Germinal center (tissue), 1 donor: ENCODE results near the gene PDIA6.
"Not testable (repeated sequence)": the region's sequence is repeated elsewhere in the genome, so short reads cannot be mapped to it uniquely, and the experiment has no call there.

Experiments used
- DNase-seq: peaks from one replicate; pipeline ENCODE4 v3.0.0; 2012; ENCODE audit warnings: mixed read lengths, low spot score

PDIA6 gene

DNA sequence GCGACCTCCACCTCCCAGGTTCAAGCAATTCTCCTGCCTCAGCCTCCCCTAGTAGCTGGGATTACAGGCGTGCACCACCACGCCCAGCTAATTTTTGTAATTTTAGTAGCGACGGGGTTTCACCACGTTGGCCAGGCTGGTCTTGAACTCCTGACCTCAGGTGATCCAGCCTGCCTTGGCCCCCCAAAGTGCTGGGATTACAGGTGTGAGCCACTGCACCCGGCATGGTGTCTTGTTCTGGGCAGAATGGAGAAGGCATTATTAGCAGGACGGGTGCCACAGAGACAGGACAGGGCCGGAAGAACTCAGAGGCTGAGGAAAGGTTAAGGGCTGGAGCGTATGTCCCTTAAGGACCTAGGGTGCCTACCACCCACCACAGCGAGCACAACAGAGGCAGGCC is 31.8 kb downstream of the PDIA6 start:
- not testable (repeated sequence) for DNase-seq

DNA sequence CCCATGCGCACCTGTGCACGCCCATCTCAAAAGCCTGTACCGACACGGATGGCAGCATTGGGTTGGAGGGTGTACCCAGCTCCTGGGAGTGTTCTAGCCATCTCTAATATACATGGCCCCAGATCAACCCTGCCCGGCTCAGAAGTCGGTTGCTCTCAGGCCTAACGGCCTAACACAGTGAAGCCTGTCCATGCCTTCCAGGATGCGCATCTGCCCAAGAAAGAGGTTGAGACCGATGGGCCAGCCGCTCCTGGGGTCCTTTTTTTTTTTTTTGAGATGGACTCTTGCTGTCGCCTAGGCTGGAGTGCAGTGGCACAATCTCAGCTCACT is 32.1 kb downstream of the PDIA6 start:
- DNase-seq = no peak

DNA sequence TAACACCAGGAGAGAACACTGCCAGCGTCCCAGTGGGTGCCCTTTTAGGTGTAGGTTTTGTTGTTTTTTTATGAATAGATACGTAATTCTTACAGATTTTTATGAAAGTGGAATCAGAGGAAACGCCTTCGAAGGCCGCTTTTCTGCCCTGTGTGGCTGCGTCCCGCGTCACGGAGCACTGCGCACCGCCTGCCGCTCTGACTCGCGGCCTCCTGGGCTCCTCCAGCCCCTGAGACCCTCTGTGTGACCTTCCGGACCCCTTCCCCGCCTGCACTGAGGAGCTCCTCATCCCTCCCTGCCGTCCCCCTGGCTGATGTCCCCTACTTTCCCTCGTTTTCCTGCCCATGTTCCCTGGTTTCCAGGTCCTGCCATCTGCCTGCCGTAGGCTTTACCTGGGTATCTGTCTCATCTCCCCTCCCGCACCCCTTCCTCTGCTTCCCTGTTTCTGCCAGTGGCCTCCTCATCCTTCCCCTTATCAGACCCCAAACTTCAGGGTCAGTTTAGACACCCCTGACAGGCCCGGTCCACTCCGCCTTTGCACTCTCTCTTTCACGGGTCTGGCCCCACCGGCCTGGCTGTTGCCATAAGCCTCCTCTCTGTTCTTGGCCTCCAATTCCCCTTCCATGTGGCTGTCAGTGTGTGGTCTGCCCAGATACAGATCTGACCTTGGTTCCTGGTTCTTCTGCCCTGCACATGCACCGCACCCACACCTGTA is 32.7 kb downstream of the PDIA6 start:
- DNase-seq = no peak

DNA sequence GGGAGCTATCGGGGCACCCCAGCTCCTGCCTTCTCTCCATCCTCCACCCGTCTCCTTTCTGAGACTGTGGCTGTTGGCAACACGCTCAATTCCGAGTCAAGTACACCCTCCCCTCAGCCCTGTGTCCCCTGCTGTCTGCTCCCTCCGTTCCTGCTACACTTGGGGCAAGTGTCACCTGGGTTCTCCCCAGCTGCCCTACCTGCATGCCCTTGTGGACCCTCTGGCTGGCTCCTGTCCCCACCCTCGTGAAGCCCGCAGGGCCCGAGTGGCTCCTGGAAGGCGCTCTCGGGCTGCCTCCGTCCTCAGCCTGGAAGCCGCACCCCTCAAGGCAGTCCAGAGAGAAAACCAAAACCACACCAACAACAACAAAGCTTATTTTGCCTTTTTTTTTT is 33.9 kb downstream of the PDIA6 start:
- DNase-seq = no peak

DNA sequence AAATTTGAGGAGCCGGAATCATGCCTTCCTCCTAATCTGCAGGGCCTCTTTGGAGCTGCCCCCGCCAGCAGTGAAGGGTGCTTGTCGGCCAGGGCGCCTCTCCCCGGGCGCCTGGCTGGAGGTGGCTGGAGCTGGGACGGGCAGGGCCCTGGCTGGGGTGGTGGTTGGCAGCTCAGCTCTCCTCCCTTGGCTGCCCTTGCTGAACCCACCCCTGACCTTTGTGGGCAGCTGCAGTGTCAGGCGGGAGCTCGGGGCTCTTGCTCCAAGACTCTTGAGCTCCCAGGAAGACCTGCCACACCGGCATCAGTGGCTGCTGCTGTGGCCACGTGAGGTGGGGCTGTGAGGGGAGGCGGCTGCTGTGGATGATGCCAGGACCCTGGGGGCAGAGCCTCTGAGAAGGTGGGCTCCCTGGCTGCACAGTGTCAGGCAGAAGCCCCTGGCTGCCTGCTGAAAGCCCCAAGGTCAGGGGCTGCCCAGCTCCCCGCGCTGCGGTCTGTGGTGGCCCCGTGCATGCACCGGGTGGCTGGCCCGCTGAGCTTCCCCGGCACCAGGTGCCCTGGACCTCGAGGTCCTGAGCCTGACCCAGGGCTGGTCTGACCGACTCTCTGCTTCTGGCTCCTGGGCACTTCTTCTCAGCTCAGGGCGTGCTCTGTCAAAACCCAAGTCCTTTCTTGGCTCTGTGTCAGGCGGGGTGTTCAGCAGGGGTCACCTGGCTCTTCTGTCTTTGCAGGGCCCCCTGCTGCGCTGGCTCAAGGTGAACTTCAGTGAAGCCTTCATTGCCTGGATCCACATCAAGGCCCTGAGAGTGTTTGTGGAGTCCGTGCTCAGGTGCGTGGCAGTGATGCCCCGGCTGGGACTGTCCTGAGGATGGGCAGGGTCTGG is 34.5 kb downstream of the PDIA6 start:
- no peak for DNase-seq

DNA sequence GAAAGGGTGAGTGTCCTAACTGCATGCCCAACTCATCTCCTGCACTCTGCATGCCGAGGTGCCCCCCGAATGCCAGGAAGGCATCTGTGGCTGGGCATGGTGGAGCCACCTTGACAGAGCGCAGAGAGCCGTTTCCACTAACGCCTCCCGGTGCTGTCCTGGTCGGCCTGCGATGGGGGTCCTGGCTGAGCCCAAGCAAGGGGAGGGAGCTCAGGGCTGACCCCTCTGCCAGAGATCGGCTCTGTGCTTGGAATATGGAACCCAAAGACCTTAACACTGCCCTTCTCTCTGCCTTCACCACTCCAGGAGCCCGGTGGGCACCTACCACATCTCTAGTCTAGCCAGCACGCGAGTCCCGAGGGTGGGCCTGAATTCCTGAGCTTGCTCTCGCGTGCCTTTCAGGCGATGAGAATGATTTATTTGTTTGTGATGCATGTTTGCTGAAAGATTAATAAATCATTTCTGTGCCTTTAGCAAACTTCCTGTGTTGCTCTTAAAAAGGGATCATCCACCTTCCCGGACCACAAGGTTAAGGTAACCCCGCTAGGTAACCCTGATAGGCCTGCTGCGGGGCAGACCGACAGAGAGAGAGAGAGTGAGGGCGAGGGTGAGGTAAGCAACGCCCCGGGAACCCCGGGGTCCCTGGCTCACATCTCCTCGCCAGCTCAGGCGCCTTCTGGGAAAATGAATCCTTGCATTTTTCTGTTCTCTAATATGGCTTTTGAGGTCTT is 35.3 kb downstream of the PDIA6 start:
- no peak for DNase-seq

DNA sequence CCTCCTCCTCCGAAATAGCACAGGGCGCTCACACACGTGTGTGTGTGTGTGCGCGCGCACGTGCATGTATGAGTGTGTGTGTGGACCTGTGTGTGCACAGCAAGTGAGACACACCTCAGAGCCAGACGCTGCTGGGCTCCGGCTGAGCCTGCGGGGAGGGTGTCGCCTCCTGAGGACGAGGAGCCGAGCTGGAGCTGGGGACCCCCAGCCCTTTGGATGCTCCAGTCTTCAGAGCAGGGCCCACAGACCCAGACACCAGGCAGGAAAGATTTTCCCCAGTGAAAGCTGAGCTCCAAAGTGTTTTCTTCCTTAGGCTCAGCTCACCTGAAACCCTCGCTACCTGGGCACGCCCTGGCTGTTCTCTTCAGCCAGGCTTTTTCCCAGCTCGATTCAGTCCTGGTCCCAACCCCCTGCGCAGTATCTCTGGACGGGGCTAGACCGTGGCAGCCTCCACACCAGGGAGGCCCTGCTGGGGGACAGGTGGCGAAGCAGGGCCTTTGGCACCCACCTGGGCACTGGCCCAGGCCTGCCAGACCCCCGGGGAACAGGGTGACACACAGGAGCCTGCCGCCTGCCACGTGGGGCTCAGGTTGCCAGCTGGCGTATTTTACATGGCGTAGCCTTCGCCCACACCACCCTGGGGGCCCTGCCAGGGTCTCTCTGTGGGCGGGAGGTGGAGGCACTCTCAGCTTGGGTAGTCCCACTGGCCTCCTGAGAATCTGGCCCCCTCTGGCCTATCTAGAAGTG is 36.2 kb downstream of the PDIA6 start:
- DNase-seq = no peak

DNA sequence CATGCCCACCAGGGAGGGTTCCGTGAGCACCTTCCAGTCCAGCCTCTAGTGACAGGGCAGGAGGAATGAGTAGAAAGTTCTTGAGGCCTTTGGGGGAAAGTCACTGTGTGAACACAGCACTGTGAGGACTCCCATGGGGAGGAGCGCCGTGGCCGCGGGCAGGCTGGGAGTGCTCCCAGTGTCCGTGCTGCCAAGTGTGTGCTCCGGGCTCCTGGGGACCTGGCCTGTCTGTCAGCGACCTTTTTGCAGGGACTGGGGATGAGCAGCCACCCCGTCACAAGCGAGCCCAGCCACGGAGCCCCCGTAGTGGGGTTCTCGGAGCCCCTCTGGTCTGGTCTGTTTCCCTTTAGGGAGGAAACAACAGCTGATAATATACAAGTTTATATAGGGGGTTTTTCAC is 36.8 kb downstream of the PDIA6 start:
- no peak for DNase-seq

DNA sequence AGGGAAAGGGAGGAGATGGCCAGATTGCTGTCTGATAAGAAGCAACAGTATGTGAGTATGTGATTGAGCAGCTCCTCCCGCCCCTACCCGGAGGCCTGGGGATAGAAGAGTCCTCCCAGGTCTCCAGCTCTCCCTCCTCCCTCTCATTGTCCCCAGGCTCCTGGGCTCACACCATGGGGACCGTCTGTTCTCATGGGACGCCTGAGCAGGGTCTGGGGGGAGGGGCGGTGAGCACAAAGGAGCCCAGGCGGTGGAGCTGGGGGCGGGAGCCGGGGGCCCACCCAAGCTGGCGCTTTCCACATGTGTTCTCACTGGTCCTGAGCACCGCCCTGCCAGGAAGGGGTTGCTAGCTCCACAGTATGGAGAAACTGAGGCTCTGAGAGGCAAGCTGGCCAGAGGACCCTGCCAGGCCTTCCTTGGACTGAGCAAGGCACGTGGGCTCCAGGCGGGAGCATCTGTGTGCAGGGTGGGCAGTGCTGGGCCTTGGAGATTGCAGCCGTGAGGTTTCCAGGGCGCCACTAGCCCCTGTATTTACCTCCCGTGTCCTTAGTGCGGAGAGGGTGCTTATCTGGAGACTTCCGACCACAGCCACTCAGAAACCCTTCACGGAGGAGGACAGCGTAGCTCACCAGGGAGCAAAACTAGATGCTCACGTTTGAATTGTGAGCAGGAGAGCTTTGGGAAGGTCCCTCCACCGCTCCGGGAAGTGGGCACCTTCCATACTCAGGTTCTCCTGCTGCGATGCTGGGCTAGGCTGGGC is 37.4 kb downstream of the PDIA6 start:
- DNase-seq = no peak

DNA sequence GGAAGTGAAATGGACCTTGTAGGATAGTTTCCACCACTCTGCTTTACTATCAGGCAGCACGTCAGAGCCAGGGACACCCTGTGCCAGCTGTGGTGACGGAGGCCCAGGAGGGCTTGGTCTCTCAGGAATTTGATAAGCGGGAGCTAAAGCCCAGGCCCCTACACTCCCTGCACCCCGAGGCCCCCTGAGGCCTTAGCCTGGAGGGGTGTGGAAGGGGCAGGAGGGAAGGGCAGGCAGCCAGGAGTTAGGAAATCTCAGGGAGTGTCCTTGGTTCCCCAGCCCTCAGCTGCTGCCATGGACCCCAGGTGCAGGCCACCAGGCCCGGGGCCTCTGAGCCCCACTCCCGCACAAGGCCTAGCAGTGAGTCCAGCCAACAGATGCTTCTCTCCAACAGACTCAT is 38.2 kb downstream of the PDIA6 start:
- DNase-seq = no peak

DNA sequence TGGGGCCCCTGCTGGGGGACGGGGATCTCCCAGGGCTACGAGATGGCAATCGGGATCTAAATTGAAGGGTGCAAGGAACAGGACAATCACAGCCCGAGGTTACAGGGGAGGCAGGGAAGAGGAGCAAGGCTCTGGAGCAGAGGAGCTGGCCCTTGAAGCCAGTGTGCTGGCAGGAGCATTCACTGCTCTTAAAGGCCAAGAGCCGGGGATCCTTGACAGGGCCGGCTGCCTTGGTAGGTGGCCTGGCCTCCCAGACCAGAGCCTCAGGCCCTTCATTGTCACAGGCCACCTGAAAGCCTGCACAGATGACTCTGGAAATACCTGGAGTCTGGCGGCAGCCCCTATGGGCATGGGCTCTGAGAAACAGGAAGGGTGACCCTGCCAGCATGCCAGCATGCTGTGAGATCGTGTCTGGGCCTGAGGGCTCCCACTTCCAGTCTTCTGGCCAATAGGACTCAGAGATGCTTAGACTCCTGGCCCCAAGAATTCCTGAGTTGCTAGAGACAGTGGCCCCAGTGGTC is 38.7 kb downstream of the PDIA6 start:
- DNase-seq = no peak

DNA sequence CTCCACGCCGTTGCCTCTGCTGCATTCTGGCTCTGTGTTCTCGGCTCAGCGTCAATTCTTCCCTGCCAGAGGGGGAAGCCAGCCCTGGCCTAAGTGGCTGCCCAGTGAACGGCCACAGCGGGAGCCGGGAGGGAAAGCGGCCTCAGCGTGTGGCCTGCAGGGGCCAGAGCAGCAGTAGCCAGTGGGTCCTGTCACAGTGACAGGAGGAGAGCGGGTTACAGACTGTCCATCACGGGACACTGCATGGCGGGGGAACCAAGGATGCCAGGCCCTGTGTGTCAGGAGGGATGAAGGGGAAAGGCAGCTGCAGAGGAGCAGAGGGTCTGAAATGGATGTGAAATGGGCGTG is 39.7 kb downstream of the PDIA6 start:
- DNase-seq = no peak

DNA sequence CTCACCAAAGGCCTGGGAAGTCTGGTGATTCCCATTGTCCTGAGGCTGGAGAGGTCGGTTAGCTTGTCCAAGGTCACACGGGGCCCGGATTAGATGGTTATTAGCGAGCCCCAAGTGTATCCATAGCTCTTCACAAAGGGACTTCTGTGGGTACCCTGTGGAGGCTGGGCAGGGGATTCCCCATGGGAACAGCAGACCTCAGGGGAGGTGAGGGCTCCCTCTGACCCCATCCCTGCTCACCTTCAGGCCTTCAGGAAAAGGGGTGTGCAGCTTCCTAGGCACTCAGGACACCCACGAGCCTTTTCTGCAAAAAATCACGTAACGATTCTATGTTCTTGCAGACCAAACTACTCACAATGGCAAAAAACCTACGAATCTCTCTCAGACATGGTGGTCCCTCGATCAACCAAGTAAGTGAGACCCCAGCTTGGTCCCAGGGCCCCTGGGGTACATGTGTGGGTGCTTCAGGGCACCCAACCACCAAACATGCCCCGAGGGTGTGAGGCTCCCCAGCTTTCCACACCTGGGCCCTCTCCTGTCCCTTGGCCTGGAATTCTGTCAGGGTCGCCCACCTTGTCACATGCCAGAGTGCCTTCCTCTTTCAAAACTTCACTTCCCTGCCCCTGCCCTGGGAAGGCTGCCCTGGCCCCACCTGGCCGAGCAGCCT is 40.3 kb downstream of the PDIA6 start:
- DNase-seq = no peak

DNA sequence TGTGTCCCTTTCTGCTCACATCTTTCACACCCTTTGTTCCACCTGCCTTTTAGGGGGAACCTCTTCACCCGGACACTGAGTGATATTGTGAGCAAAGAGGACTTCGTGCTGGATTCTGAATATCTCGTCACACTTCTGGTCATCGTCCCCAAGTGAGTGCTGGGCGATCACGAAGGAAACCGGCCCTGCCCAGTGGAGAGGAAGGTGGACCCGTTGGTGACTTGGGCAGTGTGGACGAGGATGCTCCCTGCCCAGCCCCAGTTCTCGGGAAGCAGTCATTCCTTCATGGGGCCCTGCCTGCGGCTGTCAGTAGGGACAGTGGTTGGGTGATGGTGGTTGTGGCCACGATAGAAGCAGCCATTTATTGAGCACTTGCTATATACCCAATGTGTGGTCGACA is 40.8 kb downstream of the PDIA6 start:
- no peak for DNase-seq

DNA sequence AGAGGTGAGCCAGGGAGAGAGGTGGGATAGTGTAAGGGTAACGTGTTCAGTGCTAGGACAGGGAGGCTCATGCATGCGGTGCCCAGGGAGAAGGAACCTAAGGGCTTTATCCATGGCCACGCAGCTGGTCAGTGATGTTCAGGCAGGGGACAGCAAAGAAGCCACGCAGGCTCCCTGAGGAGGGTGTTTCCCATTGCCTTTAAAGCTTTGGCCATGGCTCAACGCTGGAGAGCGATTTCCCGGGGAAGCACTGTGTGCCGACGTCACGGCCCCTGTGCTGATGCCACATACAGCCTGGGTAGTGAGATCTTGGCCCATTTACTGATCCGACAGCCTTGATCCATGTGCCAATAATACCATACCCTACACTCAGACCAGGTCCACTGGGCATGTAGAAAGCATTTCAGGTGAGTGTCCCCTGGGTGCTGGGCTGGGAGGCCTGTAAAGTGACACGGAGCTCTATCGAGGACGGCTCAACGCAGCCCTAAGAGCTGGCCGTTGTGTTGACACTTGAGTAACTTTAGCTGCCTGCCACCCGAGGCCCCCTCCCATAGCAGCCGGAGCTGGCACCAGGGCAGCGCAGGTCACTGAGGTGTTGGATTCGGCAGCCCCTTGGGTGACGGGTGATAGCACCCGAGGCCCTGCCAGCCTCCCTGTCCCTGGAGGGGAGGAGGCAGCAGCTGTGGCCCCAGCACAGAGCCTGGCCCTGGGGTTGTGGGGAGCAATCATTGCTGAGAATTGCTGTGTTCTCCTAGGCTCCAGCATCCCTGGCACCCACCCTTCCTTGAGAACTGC is 41.4 kb downstream of the PDIA6 start:
- DNase-seq = no peak

DNA sequence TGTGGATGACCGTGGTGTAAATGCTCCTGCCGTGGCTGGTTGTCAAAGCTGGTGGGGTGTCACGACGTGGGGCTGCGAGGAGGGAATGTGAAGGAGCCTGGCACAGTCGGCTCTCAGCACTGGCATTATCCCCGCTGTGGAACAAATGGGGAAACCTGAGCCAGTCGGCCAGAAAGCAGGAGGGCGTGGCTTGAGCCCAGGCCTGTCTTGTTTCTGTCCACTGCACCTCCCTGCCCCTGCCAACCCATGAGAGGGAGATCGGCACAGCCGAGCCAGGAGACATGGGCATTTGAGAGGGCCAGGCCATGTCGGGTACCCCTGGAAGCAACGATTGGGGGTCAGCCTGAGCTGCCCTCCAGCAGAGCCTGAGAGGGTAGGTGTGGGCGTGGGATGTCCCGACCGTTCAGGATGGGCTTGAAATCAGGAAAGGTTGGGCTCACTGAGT is 44.5 kb downstream of the PDIA6 start:
- no peak for DNase-seq

DNA sequence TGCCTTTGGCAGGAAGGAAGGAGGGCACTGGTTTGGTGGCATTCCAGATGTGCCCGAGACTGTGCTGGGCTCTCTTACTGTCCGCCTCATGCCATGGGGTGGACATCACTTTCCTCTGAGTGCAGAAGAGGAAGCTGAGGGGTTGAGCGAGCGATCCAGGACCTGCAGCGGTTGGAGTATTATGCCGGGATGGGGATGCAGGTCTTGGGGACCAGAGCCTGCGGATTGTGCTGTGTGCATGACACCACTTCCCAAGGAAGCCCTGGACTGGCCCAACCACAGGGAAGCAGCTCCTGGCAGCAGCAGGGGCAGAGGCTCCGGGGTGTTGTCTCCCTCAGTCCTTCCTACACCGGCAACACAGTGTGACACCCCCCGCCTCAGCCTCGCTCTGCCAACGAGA is 46.7 kb downstream of the PDIA6 start:
- DNase-seq = no peak

DNA sequence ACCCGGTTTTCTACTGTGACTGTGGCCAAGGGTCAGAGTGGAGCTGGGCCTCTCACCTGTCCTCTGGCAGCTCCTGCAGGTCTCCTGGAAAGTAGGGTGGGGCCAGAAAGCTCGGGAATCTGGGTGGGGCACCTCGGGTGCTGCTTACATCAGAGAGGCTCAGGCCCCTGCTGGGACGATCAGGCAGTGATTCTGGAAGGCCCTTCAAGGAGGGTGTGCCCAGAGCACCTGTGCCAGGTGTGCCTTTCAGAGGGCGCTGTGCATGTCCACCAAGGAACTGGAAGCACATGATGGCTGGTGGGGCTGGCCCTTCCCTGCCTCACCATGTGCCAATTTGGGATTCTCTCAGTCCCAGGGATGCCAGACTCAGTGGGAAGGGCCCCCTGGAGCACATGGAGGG is 47.1 kb downstream of the PDIA6 start:
- DNase-seq = no peak

DNA sequence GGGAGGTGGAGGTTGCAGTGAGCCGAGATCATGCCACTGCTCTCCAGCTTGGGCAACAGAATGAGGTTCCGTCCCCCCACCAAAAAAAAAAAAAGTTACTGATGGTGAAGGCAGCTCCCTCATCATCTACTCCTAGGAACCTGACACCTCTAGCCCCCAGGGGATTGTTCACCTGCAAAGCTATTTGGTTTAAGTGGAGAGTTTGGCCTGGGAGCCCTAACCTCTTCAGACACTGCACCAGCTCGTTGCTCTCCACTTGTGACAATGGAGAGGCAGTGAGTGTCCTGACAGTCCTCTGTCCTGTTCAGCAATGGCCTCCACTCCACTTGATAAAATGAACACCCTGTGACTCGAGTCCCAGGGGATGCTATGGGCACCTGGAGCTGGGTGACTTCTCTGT is 47.7 kb downstream of the PDIA6 start:
- DNase-seq = no peak
